HepG2 (cell line): ENCODE data around the gene AKTIP. TPM values are rescaled to one million over a fixed set of nuclear protein-coding genes. Genes with fewer than 3 reads are reported as not detected.

Source experiments
- ATAC-seq: fragments of 200-7000 bp; cut with Tn5 transposase; 3 replicates; pipeline ENCODE4 v1.9.1; 2020; ENCODE audit warnings: mild to moderate bottlenecking, moderate library complexity
- BruUV-seq: library from RNA; stranded (reverse); fragments of 400-500 nt; replicated peaks from 2 replicates; lab custom pipeline; 2021; lab: Mats Ljungman, UMichigan
- CTCF ChIA-PET: fragments of 300-600 bp; formaldehyde crosslinking; extraction: SDS; loops from one replicate; lab custom pipeline; 2021; ENCODE audit warnings: low total read pairs, inconsistent platforms, low intra/inter-chr PET ratio; lab: Yijun Ruan, JAX
- POLR2A ChIA-PET: fragments of 350-600 bp; sonication (Branson Sonifier 250); formaldehyde crosslinking; loops from one replicate; lab custom pipeline; 2020; ENCODE audit warnings: antibody characterized with exemption, inconsistent platforms; lab: Yijun Ruan, JAX
- DNase-seq: peaks from one replicate; pipeline ENCODE4 v3.0.0-alpha.2; 2015; ENCODE audit warnings: low spot score
- FAIRE-seq: peaks from 3 replicates; lab custom pipeline; 2011; peaks lifted over from hg19 to GRCh38; lab: Jason Lieb, UNC
- H2AFZ ChIP-seq: one replicate; pipeline ENCODE4 v1.6.1; 2011; ENCODE audit warnings: low read length, inconsistent platforms
- H3K27ac ChIP-seq: fragments of 300-600 bp; 3 replicates; pipeline ENCODE4 v1.8.0; 2011; ENCODE audit warnings: mixed run types, mild to moderate bottlenecking, mixed read lengths, low read length, inconsistent platforms; ENCODE audit not compliant: insufficient read depth; ENCODE audit errors: extremely low read length
- H3K27me3 ChIP-seq, 2 experiments: fragments of 200-600 bp in 1 of 2; 2 replicates in 1 of 2; 3 replicates in 1 of 2; pipeline versions ENCODE4 v1.6.0 to v1.8.0; 2011; ENCODE audit warnings: low read length in 2 of 2, mild to moderate bottlenecking in 2 of 2, moderate library complexity in 2 of 2, inconsistent platforms in 1 of 2; ENCODE audit not compliant: insufficient read depth in 2 of 2, control insufficient read depth in 1 of 2
- H3K36me3 ChIP-seq, 2 experiments: fragments of 200-600 bp in 1 of 2; replicated peaks in 1 of 2; 2 replicates in 1 of 2; 3 replicates in 1 of 2; pipeline versions ENCODE4 v1.5.1 to v1.8.0; 2011; ENCODE audit warnings: low read length in 2 of 2, inconsistent platforms in 1 of 2; ENCODE audit not compliant: insufficient read depth in 2 of 2, control insufficient read depth in 1 of 2
- H3K4me1 ChIP-seq: 2 replicates; pipeline ENCODE4 v1.5.1; 2012; ENCODE audit warnings: low read length, inconsistent platforms; ENCODE audit not compliant: insufficient read depth
- H3K4me2 ChIP-seq: 2 replicates; pipeline ENCODE4 v1.6.0; 2011; ENCODE audit warnings: low read depth, low read length, inconsistent platforms
- H3K4me3 ChIP-seq, 3 experiments: fragments of 200-600 bp in 1 of 3; sonication (generic), shearing (Covaris generic) in 1 of 3; replicated peaks in 1 of 3; 2 replicates each; pipeline ENCODE4 v1.5.1; 2011 to 2016; ENCODE audit warnings: low read length in 3 of 3, inconsistent platforms in 2 of 3, low read depth in 2 of 3, mild to moderate bottlenecking in 2 of 3, control low read depth in 1 of 3, mixed read lengths in 1 of 3; ENCODE audit not compliant: insufficient read depth in 1 of 3
- H3K79me2 ChIP-seq: one replicate; pipeline ENCODE4 v1.6.1; 2011; ENCODE audit warnings: low read length, inconsistent platforms; ENCODE audit not compliant: insufficient read depth
- H3K9ac ChIP-seq: 2 replicates; pipeline ENCODE4 v1.6.0; 2011; ENCODE audit warnings: mild to moderate bottlenecking, low read depth, low read length, inconsistent platforms; ENCODE audit not compliant: insufficient read depth
- H3K9me3 ChIP-seq: 2 replicates; pipeline ENCODE4 v1.5.1; 2012; ENCODE audit warnings: mild to moderate bottlenecking, low read length
- H4K20me1 ChIP-seq: 2 replicates; pipeline ENCODE4 v1.6.0; 2011; ENCODE audit warnings: inconsistent platforms, mild to moderate bottlenecking, low read length, moderate library complexity; ENCODE audit not compliant: insufficient read depth
- CBX5 ChIP-seq: sonication (generic); formaldehyde crosslinking; IDR thresholded peaks from 2 replicates; pipeline ENCODE4 v1.4.0; 2020; ENCODE audit warnings: missing genetic modification reagents, borderline replicate concordance
- IRF2 ChIP-seq: IDR thresholded peaks from 2 replicates; pipeline ENCODE4 v1.6.1; 2018; ENCODE audit warnings: missing genetic modification reagents, missing compliant biosample characterization
- LRRFIP1 ChIP-seq: sonication (generic); formaldehyde crosslinking; conservative IDR thresholded peaks from 2 replicates; pipeline ENCODE4 v1.4.0; 2020; ENCODE audit warnings: missing genetic modification reagents
- NONO ChIP-seq, 2 experiments: fragments of 450-650 bp in 1 of 2; sonication (generic) in 1 of 2; formaldehyde crosslinking in 1 of 2; IDR thresholded peaks in 1 of 2; conservative IDR thresholded peaks in 1 of 2; 2 replicates each; pipeline versions ENCODE4 v1.6.1 to v1.8.0; 2017 to 2022; ENCODE audit warnings: mild to moderate bottlenecking in 1 of 2, missing genetic modification reagents in 1 of 2, moderate library complexity in 1 of 2
- PCBP2 ChIP-seq: fragments of 200-400 bp; formaldehyde crosslinking; optimal IDR thresholded peaks from 2 replicates; pipeline ENCODE3; 2018; ENCODE audit warnings: low read length, low read depth; ENCODE audit not compliant: poor library complexity, severe bottlenecking
- SPEN ChIP-seq: sonication (generic); formaldehyde crosslinking; IDR thresholded peaks from 2 replicates; pipeline ENCODE4 v1.5.1; 2020; ENCODE audit warnings: low read depth, mild to moderate bottlenecking, missing genetic modification reagents
- ZNF17 ChIP-seq: sonication (generic); formaldehyde crosslinking; IDR thresholded peaks from 2 replicates; pipeline ENCODE4 v1.5.0; 2020; ENCODE audit warnings: mild to moderate bottlenecking, missing genetic modification reagents
- WGBS: methylation state at CpG from one replicate; pipeline ENCODE4 v1.1.6; 2017; ENCODE audit warnings: low lambda C conversion rate; 5-methylcytosine and 5-hydroxymethylcytosine counted together
- in situ Hi-C: cut with HindIII; loops from 2 replicates; pipeline ENCODE4 v1.10.0; 2017; ENCODE audit warnings: low pct_unique_long_range_greater_than_20kb; ENCODE audit not compliant: extremely low pct_ligation_motif_present
- intact Hi-C: fragments of 100-400 bp; cut with micrococcal nuclease; formaldehyde crosslinking; loops from one replicate; pipeline ENCODE4 v1.10.0; 2022; ENCODE audit not compliant: unreplicated experiment
- polyA plus RNA-seq, 8 experiments: library from polyadenylated mRNA; depleted of rRNA in 3 of 8; stranded (reverse) in 7 of 8; unstranded in 1 of 8; fragments of >200 nt; fragmentation: Illumina TruSeq in 4 of 8; extraction: Trizol in 4 of 8; gene quantifications; 2 replicates each; pipeline versions ENCODE4 v1.2.1 to v1.2.3, GENCODE V29; 2011 to 2016; ENCODE audit warnings: low read depth in 4 of 8, missing spikeins in 1 of 8, mixed read lengths in 1 of 8; ENCODE audit not compliant: insufficient read depth in 1 of 8
- total RNA-seq, 5 experiments: library from RNA; depleted of rRNA; stranded (reverse); fragments of >200 nt; fragmentation: Illumina TruSeq; extraction: Trizol; gene quantifications; 2 replicates each; pipeline ENCODE4 v1.2.3, GENCODE V29; 2016; ENCODE audit warnings: low read depth in 1 of 5
- TF ChIP-seq, protein P1 (sequence below): sonication (generic); formaldehyde crosslinking; IDR thresholded peaks from 2 replicates; pipeline ENCODE4 v1.8.1; 2023; ENCODE audit warnings: mild to moderate bottlenecking, missing genetic modification reagents, borderline replicate concordance

Gene AKTIP
- total and polyA plus RNA-seq, 2 of the 13 experiments (the other 11 are each of a cell fraction or from before 2014, with no cell fraction given): 28.8 to 49.0 TPM

GRCh38 chr16:53518550-53519416, 15.8 kb upstream of the AKTIP start:
- ChIA-PET POLR2A (no interaction called here), CTCF (no interaction called here)
- H3K4me2 ChIP-seq: no peak overlapping the region
- H3K27ac ChIP-seq: no peak overlapping the region
- H4K20me1 ChIP-seq: no peaks in the 10 kb centered on the region
- peaks cover 4% of the 10 kb centered on the region for H3K9me3 ChIP-seq
- no peaks in the 10 kb centered on the region for H3K36me3 ChIP-seq
- peaks cover 53% of the 10 kb centered on the region for H3K4me1 ChIP-seq
- TF ChIP-seq PCBP2: no peak
- no peak for TF ChIP-seq ZNF17 (CRISPR knock-in tag)
- 78% methylated on average over 19 of the region's 19 CpGs for WGBS
- intact Hi-C loops: loop anchor here (10.0 kb wide), 1 partner anchor 464 kb away; the partner anchor contains the start of genes CHD9 and CHD9NB
- ATAC-seq (no peak), DNase-seq (no peak), FAIRE-seq (no peak)
- BruUV-seq: no TSS peak
- H2AFZ ChIP-seq: no peak overlapping the region
- H3K4me3 ChIP-seq: no peak overlapping the region
- no peaks in the 10 kb centered on the region for H3K79me2 ChIP-seq
- no peak overlapping the region for H3K9ac ChIP-seq
- H3K27me3 ChIP-seq: no peaks in the 10 kb centered on the region
- in situ Hi-C loops: no loop called here

- in situ Hi-C loops: no loop called here
- no peak for FAIRE-seq
- BruUV-seq: no TSS peak
- DNase-seq: no peak
- intact Hi-C loops: loop anchor here (10.0 kb wide), 1 partner anchor 463 kb away; the partner anchor contains the start of genes CHD9 and CHD9NB
- H3K4me1 ChIP-seq: peaks cover 51% of the 10 kb centered on the region
- H2AFZ ChIP-seq: no peak overlapping the region
- H3K27ac ChIP-seq: no peak overlapping the region
- no peaks in the 10 kb centered on the region for H3K36me3 ChIP-seq
- peaks cover 13% of the 10 kb centered on the region for H3K9me3 ChIP-seq
- no peak for ATAC-seq
- no peak overlapping the region for H3K4me3 ChIP-seq
- H4K20me1 ChIP-seq: no peaks in the 10 kb centered on the region
- POLR2A ChIA-PET: no interaction called here
- no peak overlapping the region for H3K9ac ChIP-seq
- WGBS: 90% methylated on average over 4 of the region's 4 CpGs
- H3K79me2 ChIP-seq: no peaks in the 10 kb centered on the region
- TF ChIP-seq, protein P1, sequence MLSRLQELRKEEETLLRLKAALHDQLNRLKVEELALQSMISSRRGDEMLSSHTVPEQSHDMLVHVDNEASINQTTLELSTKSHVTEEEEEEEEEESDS (CRISPR knock-in tag): no peak
- TF ChIP-seq SPEN (CRISPR knock-in tag): no peak
- no peak for TF ChIP-seq IRF2 (CRISPR knock-in tag)
- no peak for TF ChIP-seq NONO (IDR thresholded peaks at IDR 0.05)
- TF ChIP-seq NONO (CRISPR knock-in tag; conservative IDR thresholded peaks at IDR 0.05): no peak
- TF ChIP-seq CBX5 (CRISPR knock-in tag): no peak
- TF ChIP-seq LRRFIP1 (CRISPR knock-in tag): no peak
- CTCF ChIA-PET: no interaction called here
- no peaks in the 10 kb centered on the region for H3K27me3 ChIP-seq
- H3K4me2 ChIP-seq: no peak overlapping the region
These were observed 14.8 kb upstream of the AKTIP start for GRCh38 chr16:53517851-53518250.
